Measurements from ENCODE around the gene TRIM24.

- TF ChIP-seq CTCF (IDR thresholded peaks at IDR 0.05) (no peak), POLR2A (IDR thresholded peaks at IDR 0.05) (no peak), POLR2AphosphoS5 (IDR thresholded peaks at IDR 0.05) (no peak)
Observed at GRCh38 chr7:138565071-138565450, 105.0 kb downstream of the TRIM24 start.
